ENCODE data around the gene CALML6. TPM values are rescaled to one million over a fixed set of nuclear protein-coding genes. Genes with fewer than 3 reads are reported as not detected.
A peak's percentile ranks its signal among the peaks of the same experiment; 100 is the strongest.

Gene CALML6
- total RNA-seq, 1 experiment from 2014 or later, result 1.4 TPM

GRCh38 chr1:1958071-1958541 lies 43.0 kb downstream of the CALML6 start:
- TF ChIP-seq CTCF (IDR thresholded peaks at IDR 0.05; ENCODE audit: insufficient read depth in 1 of 2, low read depth in 1 of 2, low read length in 1 of 2, severe bottlenecking in 1 of 2, unreplicated experiment in 1 of 2), result no peak
- H3K27ac Mint-ChIP-seq (ENCODE audit: unreplicated experiment), result no peak overlapping the region
- intact Hi-C loops (cut with micrococcal nuclease; ENCODE audit: unreplicated experiment), result no loop called here
- POLR2A ChIA-PET, result no interaction called here
- Histone ChIP-seq H3K9me3 (no peaks in the 10 kb centered on the region), H3K4me1 (0 out of 2 replicates have a peak, but pooled peaks cover 6% of the 10 kb centered on the region), H3K27me3 (replicated peaks; ENCODE audit: control insufficient read depth, insufficient read depth, low read length) (no peaks in the 10 kb centered on the region), H3K4me3 (ENCODE audit: low read depth, low read length) (no peak overlapping the region), H3K36me3 (ENCODE audit: control insufficient read depth, insufficient read depth, low read length) (no peaks in the 10 kb centered on the region)
- no peak overlapping the region for H3K4me3 Mint-ChIP-seq (ENCODE audit: unreplicated experiment)
- H3K36me3 Mint-ChIP-seq (ENCODE audit: insufficient read depth, unreplicated experiment), result no peaks in the 10 kb centered on the region
- H3K4me1 Mint-ChIP-seq (ENCODE audit: low read depth, unreplicated experiment), result no peaks in the 10 kb centered on the region
- CTCF ChIA-PET, result no interaction called here
- H3K27me3 Mint-ChIP-seq (ENCODE audit: insufficient read depth, unreplicated experiment), result no peaks in the 10 kb centered on the region
- no peak for DNase-seq
- no TSS peak for BruUV-seq (replicated peaks)
- H3K9me3 Mint-ChIP-seq (ENCODE audit: unreplicated experiment), result no peaks in the 10 kb centered on the region

GRCh38 chr1:1959459-1959839 lies 44.4 kb downstream of the CALML6 start:
- H3K4me3 Mint-ChIP-seq (ENCODE audit: unreplicated experiment), result peak overlapping the region; percentile 16
- Histone ChIP-seq H3K4me3 (ENCODE audit: low read depth, low read length) (no peak overlapping the region), H3K36me3 (ENCODE audit: control insufficient read depth, insufficient read depth, low read length) (no peaks in the 10 kb centered on the region), H3K27me3 (replicated peaks; ENCODE audit: control insufficient read depth, insufficient read depth, low read length) (no peaks in the 10 kb centered on the region), H3K4me1 (0 out of 2 replicates have a peak, but pooled peaks cover 6% of the 10 kb centered on the region), H3K9me3 (no peaks in the 10 kb centered on the region)
- POLR2A ChIA-PET, result no interaction called here
- TF ChIP-seq CTCF (IDR thresholded peaks at IDR 0.05; ENCODE audit: insufficient read depth in 1 of 2, low read depth in 1 of 2, low read length in 1 of 2, severe bottlenecking in 1 of 2, unreplicated experiment in 1 of 2), result no peak
- DNase-seq, result no peak
- intact Hi-C loops (cut with micrococcal nuclease; ENCODE audit: unreplicated experiment), result no loop called here
- H3K4me1 Mint-ChIP-seq (ENCODE audit: low read depth, unreplicated experiment), result no peaks in the 10 kb centered on the region
- CTCF ChIA-PET, result interaction anchor here (1.8 to 3.2 kb wide), 2 partner anchors 85 to 87 kb away, joined by 8 to 30 read pairs; no protein-coding TSS in a partner anchor
- H3K27ac Mint-ChIP-seq (ENCODE audit: unreplicated experiment), result no peak overlapping the region
- no peaks in the 10 kb centered on the region for H3K27me3 Mint-ChIP-seq (ENCODE audit: insufficient read depth, unreplicated experiment)
- H3K9me3 Mint-ChIP-seq (ENCODE audit: unreplicated experiment), result no peaks in the 10 kb centered on the region
- no peaks in the 10 kb centered on the region for H3K36me3 Mint-ChIP-seq (ENCODE audit: insufficient read depth, unreplicated experiment)
- no TSS peak for BruUV-seq (replicated peaks)

- Mint-ChIP-seq H3K27ac (ENCODE audit: unreplicated experiment) (no peak overlapping the region), H3K4me3 (ENCODE audit: unreplicated experiment) (peak overlapping the region; percentile 16), H3K27me3 (ENCODE audit: insufficient read depth, unreplicated experiment) (no peaks in the 10 kb centered on the region), H3K36me3 (ENCODE audit: insufficient read depth, unreplicated experiment) (no peaks in the 10 kb centered on the region), H3K4me1 (ENCODE audit: low read depth, unreplicated experiment) (no peaks in the 10 kb centered on the region), H3K9me3 (ENCODE audit: unreplicated experiment) (no peaks in the 10 kb centered on the region)
- intact Hi-C loops (cut with micrococcal nuclease; ENCODE audit: unreplicated experiment), result loop anchor here (1.0 kb wide), 1 partner anchor 86 kb away; no protein-coding TSS in a partner anchor
- Histone ChIP-seq H3K27me3 (replicated peaks; ENCODE audit: control insufficient read depth, insufficient read depth, low read length) (no peaks in the 10 kb centered on the region), H3K4me3 (ENCODE audit: low read depth, low read length) (no peak overlapping the region), H3K4me1 (0 out of 2 replicates have a peak, but pooled peaks cover 6% of the 10 kb centered on the region), H3K9me3 (no peaks in the 10 kb centered on the region), H3K36me3 (ENCODE audit: control insufficient read depth, insufficient read depth, low read length) (no peaks in the 10 kb centered on the region)
- BruUV-seq (replicated peaks), result no TSS peak
- TF ChIP-seq CTCF (IDR thresholded peaks at IDR 0.05; ENCODE audit: insufficient read depth in 1 of 2, low read depth in 1 of 2, low read length in 1 of 2, severe bottlenecking in 1 of 2, unreplicated experiment in 1 of 2), result peak; percentile 65 to 89
- peak; percentile 82 to 87 for DNase-seq
- CTCF ChIA-PET, result interaction anchor here (0.7 to 3.2 kb wide), 4 partner anchors 15 to 87 kb away, joined by 3 to 30 read pairs (median 6); no protein-coding TSS in a partner anchor
- POLR2A ChIA-PET, result no interaction called here
Measured at GRCh38 chr1:1959840-1960479, 44.9 kb downstream of the CALML6 start.
